HUES6 (cell line): ENCODE data around the gene S100A5.

Source experiments
- H3K27ac ChIP-seq: 2 replicates; pipeline ENCODE4 v1.7.0; 2013; ENCODE audit warnings: low read depth, mild to moderate bottlenecking, low read length, inconsistent platforms
- H3K27me3 ChIP-seq: 2 replicates; pipeline ENCODE4 v1.6.1; 2013; ENCODE audit warnings: low read length; ENCODE audit not compliant: control insufficient read depth, insufficient read depth
- H3K36me3 ChIP-seq: 2 replicates; pipeline ENCODE4 v1.6.1; 2013; ENCODE audit warnings: low read length; ENCODE audit not compliant: control insufficient read depth, insufficient read depth
- H3K4me1 ChIP-seq: 2 replicates; pipeline ENCODE4 v1.6.1; 2013; ENCODE audit warnings: low read length; ENCODE audit not compliant: control insufficient read depth, insufficient read depth
- H3K4me3 ChIP-seq: 2 replicates; pipeline ENCODE4 v1.5.1; 2013; ENCODE audit warnings: low read depth, low read length
- H3K9ac ChIP-seq: one replicate; pipeline ENCODE4 v1.6.1; 2013; ENCODE audit warnings: mild to moderate bottlenecking, low read length
- H3K9me3 ChIP-seq: 2 replicates; pipeline ENCODE4 v1.6.1; 2013; ENCODE audit warnings: low read depth, low read length; ENCODE audit not compliant: control insufficient read depth, insufficient read depth

S100A5 gene

DNA sequence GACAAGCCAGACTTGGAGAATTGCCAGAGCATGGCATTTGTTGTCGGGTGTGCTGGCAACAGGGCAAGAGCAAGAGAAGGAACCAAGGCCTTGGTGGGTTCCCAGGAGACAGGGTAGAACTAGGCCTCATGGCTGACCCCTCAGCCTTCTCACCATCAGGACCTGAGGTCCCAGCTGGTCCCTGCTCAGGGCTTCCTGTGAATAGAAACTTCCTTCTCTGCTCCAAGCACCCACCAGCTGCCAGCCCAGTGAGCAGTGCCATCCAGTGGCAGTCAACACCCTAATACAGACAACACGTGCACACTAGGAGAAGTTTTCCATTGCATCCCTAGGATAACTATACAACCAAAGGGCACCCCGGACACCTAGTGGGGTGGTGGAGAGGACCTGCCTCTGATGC, 27.7 kb downstream of the S100A5 start:
- Histone ChIP-seq H3K9me3 (no peaks in the 10 kb centered on the region), H3K4me1 (peaks cover 8% of the 10 kb centered on the region; the same call in 1 of the 2 replicates), H3K27ac (no peak overlapping the region), H3K9ac (no peak overlapping the region), H3K4me3 (no peak overlapping the region), H3K36me3 (no peaks in the 10 kb centered on the region), H3K27me3 (peaks cover 57% of the 10 kb centered on the region)

DNA sequence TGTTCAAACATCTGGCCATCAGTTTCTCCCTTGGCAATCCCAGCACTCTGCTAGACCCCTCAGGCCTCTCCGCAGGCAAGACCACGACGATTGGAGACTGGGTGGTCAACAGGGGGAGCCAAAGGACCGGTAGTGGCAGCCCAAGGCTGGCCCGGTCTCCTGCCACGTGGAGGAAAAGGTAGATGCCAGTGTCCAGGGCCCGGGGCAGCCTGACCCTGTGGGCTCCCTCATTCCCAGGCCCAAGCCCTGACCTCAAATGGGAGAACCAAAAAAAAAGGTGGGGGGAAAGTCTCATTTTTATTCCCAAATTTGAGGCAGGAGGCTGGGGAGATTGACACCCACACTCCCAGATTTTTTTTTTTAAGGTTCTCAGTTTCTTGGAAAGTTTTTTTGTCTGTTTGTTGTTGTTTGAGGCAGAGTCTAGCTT, 29.7 kb downstream of the S100A5 start:
- Histone ChIP-seq H3K4me1 (peaks cover 12% of the 10 kb centered on the region; the same call in 1 of the 2 replicates), H3K36me3 (no peaks in the 10 kb centered on the region), H3K9ac (no peak overlapping the region), H3K9me3 (no peaks in the 10 kb centered on the region), H3K27me3 (peaks cover 40% of the 10 kb centered on the region), H3K27ac (no peak overlapping the region), H3K4me3 (no peak overlapping the region)

DNA sequence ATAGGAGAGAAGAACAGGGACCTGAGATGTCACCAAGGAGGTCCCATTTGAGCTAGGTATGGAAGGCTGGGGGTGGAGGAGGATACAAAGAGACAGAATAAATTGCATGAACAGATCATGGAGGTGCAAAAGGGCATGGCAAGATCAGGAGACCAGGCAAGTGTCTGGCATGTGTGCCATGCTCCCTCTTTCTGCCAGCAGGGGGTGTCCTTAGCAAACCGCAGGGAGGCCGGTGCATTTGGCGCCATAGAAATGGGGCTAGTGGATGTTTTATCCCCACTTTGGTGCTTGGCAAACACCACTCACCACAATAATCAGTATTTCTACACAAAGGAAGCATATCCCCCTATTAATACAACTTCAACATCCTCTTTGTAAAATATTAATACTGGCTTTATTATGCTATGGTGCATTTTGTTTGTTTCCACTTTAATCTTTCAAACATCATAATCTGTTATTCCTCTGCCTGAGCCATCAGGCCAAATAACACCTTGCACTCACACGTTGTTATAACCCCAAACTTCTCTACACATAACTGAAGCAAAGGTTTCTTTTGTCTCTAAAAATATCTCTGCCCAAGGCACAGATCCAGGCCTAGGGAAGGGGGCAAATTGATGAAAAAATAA, 30.9 kb downstream of the S100A5 start:
- H3K4me3 ChIP-seq, result no peak overlapping the region
- H3K4me1 ChIP-seq, result peaks cover 7% of the 10 kb centered on the region; the same call in 1 of the 2 replicates
- no peak overlapping the region for H3K27ac ChIP-seq
- no peaks in the 10 kb centered on the region for H3K9me3 ChIP-seq
- H3K36me3 ChIP-seq, result no peaks in the 10 kb centered on the region
- peaks cover 29% of the 10 kb centered on the region for H3K27me3 ChIP-seq
- no peak overlapping the region for H3K9ac ChIP-seq

DNA sequence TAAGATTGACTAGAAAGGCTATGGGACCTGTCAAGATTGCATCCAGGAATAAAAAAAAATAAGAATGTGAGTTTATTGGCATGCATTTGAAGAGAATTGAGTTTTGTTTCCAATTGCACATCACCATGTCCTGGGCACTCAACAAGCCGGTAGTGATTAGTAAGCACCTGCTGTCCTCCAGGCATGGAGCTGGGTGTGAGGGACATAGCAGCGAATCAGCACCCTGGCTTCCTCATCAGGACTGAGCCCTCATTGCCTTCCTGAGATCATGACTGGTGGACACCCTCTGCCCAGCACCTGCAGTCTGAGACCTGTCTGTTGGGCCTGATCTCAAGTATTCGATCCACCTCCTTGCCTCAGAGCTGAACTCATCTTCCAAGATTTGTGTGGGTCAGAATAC, 31.7 kb downstream of the S100A5 start:
- Histone ChIP-seq H3K4me3 (no peak overlapping the region), H3K36me3 (no peaks in the 10 kb centered on the region), H3K4me1 (peaks cover 7% of the 10 kb centered on the region; the same call in 1 of the 2 replicates), H3K9ac (no peak overlapping the region), H3K9me3 (no peaks in the 10 kb centered on the region), H3K27me3 (peaks cover 21% of the 10 kb centered on the region), H3K27ac (no peak overlapping the region)

DNA sequence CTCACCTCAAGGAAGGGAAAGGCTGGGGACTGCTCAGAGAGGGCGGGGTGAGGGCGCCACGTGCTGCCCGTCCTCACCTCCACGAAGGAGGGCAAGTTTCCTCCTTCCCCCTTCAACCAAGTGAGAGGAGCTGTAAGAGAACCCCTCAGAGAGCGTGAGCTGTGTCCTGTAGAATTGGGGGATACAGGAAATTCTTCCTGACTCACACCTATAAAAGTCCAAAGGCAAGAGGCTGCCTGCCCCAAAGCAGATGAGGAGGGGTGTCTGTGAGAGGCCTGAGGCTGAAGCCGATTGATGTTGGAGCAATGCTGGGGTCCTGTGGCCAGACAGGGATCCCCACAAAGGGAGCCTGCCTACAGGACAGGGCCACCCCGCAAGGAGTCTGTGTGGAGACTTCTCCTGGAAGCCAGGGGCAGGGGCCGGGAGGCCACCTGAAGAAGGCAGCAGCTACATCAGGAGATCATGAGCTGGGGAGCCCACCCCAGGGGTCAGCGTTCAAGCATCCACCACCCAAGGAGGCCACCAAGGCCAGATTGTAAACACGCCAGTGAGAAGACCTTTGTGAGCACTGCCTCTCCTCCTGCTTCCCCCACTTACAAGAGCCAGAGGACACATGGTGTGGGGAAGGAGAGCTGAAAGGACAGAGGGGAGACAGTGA, 32.7 kb downstream of the S100A5 start:
- Histone ChIP-seq H3K27me3 (peaks cover 12% of the 10 kb centered on the region), H3K4me3 (no peak overlapping the region), H3K9ac (no peak overlapping the region), H3K4me1 (peaks cover 7% of the 10 kb centered on the region; the same call in 1 of the 2 replicates), H3K27ac (no peak overlapping the region), H3K9me3 (no peaks in the 10 kb centered on the region), H3K36me3 (no peaks in the 10 kb centered on the region)

DNA sequence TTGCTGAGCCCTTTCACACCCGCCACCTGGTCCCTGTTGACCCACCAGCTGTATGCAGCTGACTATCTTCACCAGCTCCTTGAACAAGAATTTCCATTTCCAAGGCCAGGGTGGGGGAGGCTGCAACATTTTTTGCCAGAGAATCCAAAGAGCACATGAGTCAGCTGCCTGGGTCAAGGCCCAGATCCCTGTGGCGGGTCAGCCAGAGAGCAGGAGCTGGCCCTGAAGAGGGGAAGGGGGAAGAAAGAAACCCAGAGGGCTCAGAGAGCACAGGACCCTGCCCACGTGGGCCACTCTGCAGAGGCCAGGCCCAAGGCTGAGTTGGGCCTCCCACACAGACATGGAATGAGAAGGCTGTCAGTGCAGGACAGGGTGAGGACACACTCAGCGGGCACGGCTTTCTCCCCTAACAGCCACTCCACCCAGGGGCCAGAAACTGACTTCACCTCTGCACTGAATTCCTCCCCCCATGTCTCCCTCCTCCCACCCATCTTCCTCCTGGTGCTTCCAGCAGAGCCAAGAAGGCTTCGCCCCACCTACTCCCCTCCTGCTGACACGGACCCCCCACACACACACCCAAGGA, 33.8 kb downstream of the S100A5 start:
- Histone ChIP-seq H3K27ac (no peak overlapping the region), H3K27me3 (peaks cover 2% of the 10 kb centered on the region; the same call in 1 of the 2 replicates), H3K4me3 (no peak overlapping the region), H3K9ac (no peak overlapping the region), H3K9me3 (no peaks in the 10 kb centered on the region), H3K36me3 (no peaks in the 10 kb centered on the region), H3K4me1 (peaks cover 7% of the 10 kb centered on the region; the same call in 1 of the 2 replicates)

DNA sequence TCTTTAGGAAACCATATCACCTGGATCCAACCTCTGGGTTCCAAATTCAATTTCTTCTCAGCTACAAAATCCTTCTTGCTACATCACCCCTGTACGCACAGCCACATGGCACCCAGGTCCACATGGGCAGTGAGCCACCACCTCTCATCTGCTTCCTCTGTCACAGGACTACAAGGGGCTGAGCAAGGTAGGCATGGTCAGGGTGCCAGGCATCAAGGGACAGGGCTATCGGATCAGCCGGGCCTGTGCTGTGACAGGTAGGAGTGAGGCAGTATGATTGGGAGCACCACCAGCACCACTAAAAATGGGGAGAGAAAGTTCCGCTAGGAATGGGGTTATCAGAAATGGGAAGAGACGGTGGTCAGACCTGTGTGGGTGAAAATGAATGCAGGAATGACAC, 34.3 kb downstream of the S100A5 start:
- Histone ChIP-seq H3K4me1 (peaks cover 7% of the 10 kb centered on the region; the same call in 1 of the 2 replicates), H3K27ac (no peak overlapping the region), H3K9me3 (no peaks in the 10 kb centered on the region), H3K36me3 (no peaks in the 10 kb centered on the region), H3K9ac (no peak overlapping the region), H3K27me3 (no peaks in the 10 kb centered on the region; the same call in 1 of the 2 replicates), H3K4me3 (no peak overlapping the region)

DNA sequence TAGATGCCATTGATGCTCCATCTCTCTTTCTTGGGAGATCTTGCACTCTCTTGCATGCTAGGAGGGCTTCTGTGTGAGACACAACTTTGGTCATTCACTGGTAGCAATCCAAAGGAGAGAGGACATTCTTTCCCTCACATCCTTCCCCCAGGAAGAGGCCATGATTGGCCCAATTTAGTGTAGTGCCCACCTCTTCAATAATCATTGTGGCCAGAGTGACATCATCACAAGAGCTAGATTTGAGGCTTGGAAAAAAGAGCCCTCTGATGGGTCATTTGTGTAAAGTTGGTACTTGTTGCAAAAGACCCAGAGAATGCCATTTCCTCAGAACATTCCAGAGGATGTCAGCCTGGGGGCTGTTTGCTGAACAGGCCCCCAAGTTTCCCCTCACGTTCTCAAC, 35.2 kb downstream of the S100A5 start:
- H3K27me3 ChIP-seq, result no peaks in the 10 kb centered on the region; the same call in 1 of the 2 replicates

DNA sequence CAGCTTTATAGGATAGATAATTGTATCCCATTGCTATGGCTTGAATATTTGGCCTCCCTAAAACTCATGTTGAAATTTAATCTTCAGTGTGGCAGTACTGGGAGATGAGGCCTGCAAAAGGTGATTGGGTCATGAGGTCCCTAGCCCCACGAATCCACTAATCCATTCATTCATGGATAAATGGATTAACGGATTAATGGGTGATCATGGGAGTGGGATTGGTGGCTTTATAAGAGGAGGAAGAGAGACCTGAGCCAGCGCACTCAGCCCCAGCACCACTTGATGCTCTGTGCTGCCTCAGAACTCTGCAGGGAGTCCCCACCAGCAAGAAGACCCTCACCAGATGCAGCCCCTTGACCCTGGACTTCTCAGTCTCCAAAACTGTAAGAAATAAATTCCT, 37.0 kb downstream of the S100A5 start:
- Histone ChIP-seq H3K27ac (no peak overlapping the region), H3K27me3 (no peaks in the 10 kb centered on the region; the same call in 1 of the 2 replicates), H3K4me3 (no peak overlapping the region), H3K36me3 (no peaks in the 10 kb centered on the region), H3K4me1 (peaks cover 7% of the 10 kb centered on the region; the same call in 1 of the 2 replicates), H3K9ac (no peak overlapping the region), H3K9me3 (no peaks in the 10 kb centered on the region)

More for the DNA sequence above, 35.2 kb downstream of the S100A5 start:
- no peak overlapping the region for H3K4me3 ChIP-seq
- H3K4me1 ChIP-seq, result peaks cover 7% of the 10 kb centered on the region; the same call in 1 of the 2 replicates
- no peaks in the 10 kb centered on the region for H3K9me3 ChIP-seq
- no peak overlapping the region for H3K27ac ChIP-seq
- H3K36me3 ChIP-seq, result no peaks in the 10 kb centered on the region
- H3K9ac ChIP-seq, result no peak overlapping the region

DNA sequence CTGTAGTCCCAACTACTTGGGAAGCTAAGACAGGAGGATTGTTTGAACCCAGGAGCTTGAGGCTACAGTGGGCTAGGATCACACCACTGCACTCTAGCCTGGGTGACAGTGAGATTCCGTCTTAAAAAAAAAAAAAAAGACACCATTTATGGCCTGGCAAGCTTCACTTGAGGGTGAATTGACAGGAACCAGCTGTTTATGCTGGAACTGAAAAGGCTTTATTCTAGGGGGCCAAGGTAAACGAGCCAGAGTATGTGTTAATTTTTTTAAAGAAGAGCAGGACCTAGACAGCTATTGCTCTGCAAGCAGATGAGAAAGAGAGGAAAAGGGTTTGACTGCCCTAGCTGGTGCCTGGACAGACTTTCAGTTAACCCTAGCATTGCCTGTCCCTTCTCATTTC, 42.0 kb downstream of the S100A5 start:
- Histone ChIP-seq H3K27ac (no peak overlapping the region), H3K4me3 (no peak overlapping the region), H3K36me3 (no peaks in the 10 kb centered on the region), H3K9ac (no peak overlapping the region), H3K9me3 (no peaks in the 10 kb centered on the region), H3K27me3 (no peaks in the 10 kb centered on the region), H3K4me1 (peaks cover 5% of the 10 kb centered on the region; the same call in 1 of the 2 replicates)

DNA sequence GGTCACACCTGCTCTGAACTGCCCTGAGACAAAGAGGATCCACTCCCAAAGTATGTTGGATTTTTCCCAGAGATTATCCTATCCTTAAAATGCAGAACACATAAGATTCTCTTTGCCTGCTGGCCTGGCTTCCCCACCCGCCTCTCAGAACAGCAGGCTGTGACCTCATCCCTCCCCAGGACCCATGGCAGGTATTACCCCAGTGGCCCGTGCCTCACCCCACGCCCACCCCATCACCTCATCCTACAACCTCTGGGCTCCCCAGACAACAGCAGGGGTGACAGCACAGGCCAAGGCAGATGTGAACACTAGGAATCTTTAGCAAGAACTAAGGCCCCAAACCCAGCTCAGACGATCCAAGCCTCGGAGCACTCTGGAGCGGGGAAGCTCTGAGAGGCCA, 45.2 kb downstream of the S100A5 start:
- Histone ChIP-seq H3K36me3 (no peaks in the 10 kb centered on the region), H3K9ac (no peak overlapping the region), H3K4me1 (peaks cover 5% of the 10 kb centered on the region; the same call in 1 of the 2 replicates), H3K27me3 (no peaks in the 10 kb centered on the region), H3K4me3 (no peak overlapping the region), H3K9me3 (no peaks in the 10 kb centered on the region), H3K27ac (no peak overlapping the region)
